GM15510 (cell line): Measurements from ENCODE around the gene CFDP1.

Experiments
- POLR2A ChIP-seq: IDR thresholded peaks from 3 replicates; pipeline ENCODE4 v1.6.1; 2011; ENCODE audit warnings: borderline replicate concordance; ENCODE audit not compliant: insufficient read length; ENCODE audit errors: extremely low read depth

The CFDP1 gene

GRCh38 chr16:75462806-75463205, 29.5 kb upstream of the CFDP1 start:
- no peak for TF ChIP-seq POLR2A

- TF ChIP-seq POLR2A, result no peak
These were observed 28.3 kb upstream of the CFDP1 start for GRCh38 chr16:75461575-75461974.

GRCh38 chr16:75460446-75460845, 27.1 kb upstream of the CFDP1 start:
- TF ChIP-seq POLR2A, result no peak

- TF ChIP-seq POLR2A, result no peak
These were observed 26.4 kb upstream of the CFDP1 start for GRCh38 chr16:75459691-75460090.

DNA sequence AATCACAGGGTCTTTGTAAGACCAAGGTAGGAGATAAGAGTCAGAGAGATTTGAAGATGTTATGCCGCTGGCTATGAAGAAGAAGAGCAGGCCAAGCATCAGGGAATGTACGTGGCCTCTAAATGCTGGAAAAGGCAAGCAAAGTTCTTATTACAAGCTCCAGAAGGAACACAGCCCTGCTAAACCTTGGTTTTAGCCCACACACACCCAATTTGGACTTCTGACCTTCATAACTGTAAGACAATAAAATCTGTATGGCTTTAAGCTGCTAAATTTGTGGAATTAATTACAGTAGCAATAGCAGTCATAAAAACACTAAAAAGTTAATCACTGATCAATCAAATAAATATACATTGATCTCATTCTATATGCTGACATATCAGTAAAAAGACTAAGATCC, 25.1 kb upstream of the CFDP1 start:
- TF ChIP-seq POLR2A, result no peak

GRCh38 chr16:75458029-75458428, 24.7 kb upstream of the CFDP1 start:
- no peak for TF ChIP-seq POLR2A

- no peak for TF ChIP-seq POLR2A
These were observed 24.2 kb upstream of the CFDP1 start for GRCh38 chr16:75457485-75458021.

- no peak for TF ChIP-seq POLR2A
These were observed 23.7 kb upstream of the CFDP1 start for GRCh38 chr16:75456971-75457370.

GRCh38 chr16:75455677-75456076, 22.4 kb upstream of the CFDP1 start:
- no peak for TF ChIP-seq POLR2A

GRCh38 chr16:75452464-75453190, 19.3 kb upstream of the CFDP1 start:
- TF ChIP-seq POLR2A, result no peak

DNA sequence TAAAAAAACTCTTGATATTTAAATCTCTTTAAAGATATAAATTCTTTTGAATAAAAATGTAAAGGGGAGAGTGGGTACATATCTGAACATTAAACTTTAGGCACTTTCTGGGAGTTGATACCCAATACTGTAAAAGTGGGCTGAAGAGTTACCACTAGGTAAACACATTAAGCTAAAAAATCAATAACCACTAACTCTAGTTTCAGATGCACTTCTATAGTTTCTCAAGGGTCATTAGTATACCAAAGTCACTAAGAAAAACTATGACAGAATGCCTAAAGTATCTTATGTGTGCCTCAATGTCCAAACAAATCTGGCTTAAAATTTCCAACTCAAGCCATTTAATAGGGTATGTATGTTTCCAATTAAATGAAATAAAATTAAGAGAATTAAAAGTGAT, 13.1 kb upstream of the CFDP1 start:
- no peak for TF ChIP-seq POLR2A

- no peak for TF ChIP-seq POLR2A
These were observed 12.0 kb upstream of the CFDP1 start for GRCh38 chr16:75445298-75445697.

DNA sequence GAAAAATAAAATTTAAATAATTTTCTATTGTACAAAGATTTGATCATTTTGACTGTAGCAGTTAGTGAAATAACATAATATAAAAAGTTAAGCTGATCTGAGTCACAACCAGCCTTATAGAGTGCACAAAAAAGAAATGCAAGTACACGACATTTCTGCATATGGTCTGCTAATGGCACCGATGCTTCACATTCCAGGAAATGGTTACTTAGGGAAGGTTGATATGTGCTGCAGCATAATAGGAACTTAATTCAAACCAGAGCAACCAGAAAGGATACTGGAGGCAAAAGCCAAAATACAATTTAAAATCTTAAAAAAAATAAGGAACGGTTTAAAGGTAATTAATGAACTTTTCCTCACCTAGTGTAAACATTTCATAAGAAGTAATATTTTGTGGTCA, 10.0 kb upstream of the CFDP1 start:
- no peak for TF ChIP-seq POLR2A

DNA sequence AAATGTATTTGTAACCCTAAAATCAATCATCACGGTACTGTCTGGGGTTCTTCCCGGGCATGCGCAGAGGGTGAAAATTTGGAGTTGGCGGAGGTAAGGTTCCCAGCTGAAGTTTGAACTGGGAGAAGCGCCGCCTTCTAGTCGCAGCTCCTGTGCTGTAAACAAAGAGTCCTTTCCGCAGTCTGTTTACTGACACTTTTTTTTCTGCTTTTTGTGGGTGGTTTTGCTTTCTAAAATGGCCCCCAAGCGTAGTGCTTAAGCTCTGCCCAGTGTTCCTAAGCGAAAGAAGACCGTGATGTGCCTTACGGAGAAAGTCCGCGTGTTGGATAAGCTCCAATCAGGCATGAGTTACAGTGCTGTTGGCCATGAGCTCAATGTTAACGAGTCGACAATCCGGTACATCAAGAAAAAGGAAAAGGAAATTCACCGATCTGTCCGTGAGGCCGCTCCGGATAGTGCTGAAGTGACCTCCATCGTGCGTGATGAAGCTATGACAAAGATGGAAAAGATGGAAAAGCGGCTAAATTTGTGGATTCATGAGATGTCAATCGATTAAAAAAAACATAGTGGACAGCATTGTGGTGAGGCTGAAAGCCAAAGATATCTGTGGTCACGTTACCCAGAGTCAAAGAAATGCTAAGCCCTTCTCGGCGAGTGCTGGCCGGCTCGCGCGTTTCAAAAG, 570 bp upstream of the CFDP1 start:
- TF ChIP-seq POLR2A, result no peak

GRCh38 chr16:75429621-75430403, 3.5 kb downstream of the CFDP1 start:
- TF ChIP-seq POLR2A, result no peak
